Measurements from ENCODE around the gene PDE4D.

Gene PDE4D

DNA sequence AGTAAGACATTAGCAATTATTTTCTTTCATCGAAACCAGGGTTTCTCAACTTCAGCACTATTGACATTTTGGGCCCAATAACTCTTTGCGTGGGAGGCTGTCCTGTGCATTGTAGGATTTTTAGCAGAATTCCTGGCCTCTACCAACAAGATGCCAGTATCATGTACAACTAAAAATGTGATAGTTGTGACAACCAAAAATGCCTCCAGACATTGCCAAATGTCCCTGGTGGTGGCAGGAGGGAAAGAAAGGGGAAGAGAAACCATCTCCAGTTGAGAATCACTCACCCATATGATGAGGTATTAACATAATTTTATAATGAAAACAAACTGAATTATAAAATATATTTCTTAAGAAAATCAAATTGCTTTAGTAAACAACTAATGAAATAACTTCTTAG, 904.6 kb downstream of the PDE4D start:
- ATAC-seq: no peak
- TF ChIP-seq ESRRG (CRISPR knock-in tag; IDR thresholded peaks at IDR 0.05) (no peak), ZNF8 (CRISPR knock-in tag; IDR thresholded peaks at IDR 0.05) (no peak), ZFP30 (CRISPR knock-in tag; IDR thresholded peaks at IDR 0.05) (no peak), PPARA (CRISPR knock-in tag; IDR thresholded peaks at IDR 0.05; ENCODE audit: borderline replicate concordance) (no peak), GLIS3 (CRISPR knock-in tag; IDR thresholded peaks at IDR 0.05) (no peak), CSDC2 (CRISPR knock-in tag; IDR thresholded peaks at IDR 0.05) (no peak), ZC3H10 (CRISPR knock-in tag; IDR thresholded peaks at IDR 0.05) (no peak), BACH2 (CRISPR knock-in tag; IDR thresholded peaks at IDR 0.05; ENCODE audit: borderline replicate concordance) (no peak), TCF4 (CRISPR knock-in tag; IDR thresholded peaks at IDR 0.05; ENCODE audit: borderline replicate concordance) (no peak), ISL1 (CRISPR knock-in tag; IDR thresholded peaks at IDR 0.05) (no peak), TOX (CRISPR knock-in tag; IDR thresholded peaks at IDR 0.05; ENCODE audit: borderline replicate concordance) (no peak), ZNF70 (CRISPR knock-in tag; IDR thresholded peaks at IDR 0.05) (no peak), RARB (CRISPR knock-in tag; IDR thresholded peaks at IDR 0.05) (no peak), ARNTL (CRISPR knock-in tag; IDR thresholded peaks at IDR 0.05; ENCODE audit: borderline replicate concordance, low read depth) (no peak), SNAI2 (CRISPR knock-in tag; IDR thresholded peaks at IDR 0.05) (no peak), OSR1 (CRISPR knock-in tag; IDR thresholded peaks at IDR 0.05) (no peak)
- TF ChIP-seq, protein P1, sequence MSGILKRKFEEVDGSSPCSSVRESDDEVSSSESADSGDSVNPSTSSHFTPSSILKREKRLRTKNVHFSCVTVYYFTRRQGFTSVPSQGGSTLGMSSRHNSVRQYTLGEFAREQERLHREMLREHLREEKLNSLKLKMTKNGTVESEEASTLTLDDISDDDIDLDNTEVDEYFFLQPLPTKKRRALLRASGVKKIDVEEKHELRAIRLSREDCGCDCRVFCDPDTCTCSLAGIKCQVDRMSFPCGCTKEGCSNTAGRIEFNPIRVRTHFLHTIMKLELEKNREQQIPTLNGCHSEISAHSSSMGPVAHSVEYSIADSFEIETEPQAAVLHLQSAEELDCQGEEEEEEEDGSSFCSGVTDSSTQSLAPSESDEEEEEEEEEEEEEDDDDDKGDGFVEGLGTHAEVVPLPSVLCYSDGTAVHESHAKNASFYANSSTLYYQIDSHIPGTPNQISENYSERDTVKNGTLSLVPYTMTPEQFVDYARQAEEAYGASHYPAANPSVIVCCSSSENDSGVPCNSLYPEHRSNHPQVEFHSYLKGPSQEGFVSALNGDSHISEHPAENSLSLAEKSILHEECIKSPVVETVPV (CRISPR knock-in tag; IDR thresholded peaks at IDR 0.05): no peak
- TF ChIP-seq, protein P2, sequence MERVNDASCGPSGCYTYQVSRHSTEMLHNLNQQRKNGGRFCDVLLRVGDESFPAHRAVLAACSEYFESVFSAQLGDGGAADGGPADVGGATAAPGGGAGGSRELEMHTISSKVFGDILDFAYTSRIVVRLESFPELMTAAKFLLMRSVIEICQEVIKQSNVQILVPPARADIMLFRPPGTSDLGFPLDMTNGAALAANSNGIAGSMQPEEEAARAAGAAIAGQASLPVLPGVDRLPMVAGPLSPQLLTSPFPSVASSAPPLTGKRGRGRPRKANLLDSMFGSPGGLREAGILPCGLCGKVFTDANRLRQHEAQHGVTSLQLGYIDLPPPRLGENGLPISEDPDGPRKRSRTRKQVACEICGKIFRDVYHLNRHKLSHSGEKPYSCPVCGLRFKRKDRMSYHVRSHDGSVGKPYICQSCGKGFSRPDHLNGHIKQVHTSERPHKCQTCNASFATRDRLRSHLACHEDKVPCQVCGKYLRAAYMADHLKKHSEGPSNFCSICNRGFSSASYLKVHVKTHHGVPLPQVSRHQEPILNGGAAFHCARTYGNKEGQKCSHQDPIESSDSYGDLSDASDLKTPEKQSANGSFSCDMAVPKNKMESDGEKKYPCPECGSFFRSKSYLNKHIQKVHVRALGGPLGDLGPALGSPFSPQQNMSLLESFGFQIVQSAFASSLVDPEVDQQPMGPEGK (CRISPR knock-in tag; IDR thresholded peaks at IDR 0.05; ENCODE audit: borderline replicate concordance): no peak
- TF ChIP-seq, protein P3, sequence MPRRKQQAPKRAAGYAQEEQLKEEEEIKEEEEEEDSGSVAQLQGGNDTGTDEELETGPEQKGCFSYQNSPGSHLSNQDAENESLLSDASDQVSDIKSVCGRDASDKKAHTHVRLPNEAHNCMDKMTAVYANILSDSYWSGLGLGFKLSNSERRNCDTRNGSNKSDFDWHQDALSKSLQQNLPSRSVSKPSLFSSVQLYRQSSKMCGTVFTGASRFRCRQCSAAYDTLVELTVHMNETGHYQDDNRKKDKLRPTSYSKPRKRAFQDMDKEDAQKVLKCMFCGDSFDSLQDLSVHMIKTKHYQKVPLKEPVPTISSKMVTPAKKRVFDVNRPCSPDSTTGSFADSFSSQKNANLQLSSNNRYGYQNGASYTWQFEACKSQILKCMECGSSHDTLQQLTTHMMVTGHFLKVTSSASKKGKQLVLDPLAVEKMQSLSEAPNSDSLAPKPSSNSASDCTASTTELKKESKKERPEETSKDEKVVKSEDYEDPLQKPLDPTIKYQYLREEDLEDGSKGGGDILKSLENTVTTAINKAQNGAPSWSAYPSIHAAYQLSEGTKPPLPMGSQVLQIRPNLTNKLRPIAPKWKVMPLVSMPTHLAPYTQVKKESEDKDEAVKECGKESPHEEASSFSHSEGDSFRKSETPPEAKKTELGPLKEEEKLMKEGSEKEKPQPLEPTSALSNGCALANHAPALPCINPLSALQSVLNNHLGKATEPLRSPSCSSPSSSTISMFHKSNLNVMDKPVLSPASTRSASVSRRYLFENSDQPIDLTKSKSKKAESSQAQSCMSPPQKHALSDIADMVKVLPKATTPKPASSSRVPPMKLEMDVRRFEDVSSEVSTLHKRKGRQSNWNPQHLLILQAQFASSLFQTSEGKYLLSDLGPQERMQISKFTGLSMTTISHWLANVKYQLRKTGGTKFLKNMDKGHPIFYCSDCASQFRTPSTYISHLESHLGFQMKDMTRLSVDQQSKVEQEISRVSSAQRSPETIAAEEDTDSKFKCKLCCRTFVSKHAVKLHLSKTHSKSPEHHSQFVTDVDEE (CRISPR knock-in tag; IDR thresholded peaks at IDR 0.05): no peak
- TF ChIP-seq, protein P4, sequence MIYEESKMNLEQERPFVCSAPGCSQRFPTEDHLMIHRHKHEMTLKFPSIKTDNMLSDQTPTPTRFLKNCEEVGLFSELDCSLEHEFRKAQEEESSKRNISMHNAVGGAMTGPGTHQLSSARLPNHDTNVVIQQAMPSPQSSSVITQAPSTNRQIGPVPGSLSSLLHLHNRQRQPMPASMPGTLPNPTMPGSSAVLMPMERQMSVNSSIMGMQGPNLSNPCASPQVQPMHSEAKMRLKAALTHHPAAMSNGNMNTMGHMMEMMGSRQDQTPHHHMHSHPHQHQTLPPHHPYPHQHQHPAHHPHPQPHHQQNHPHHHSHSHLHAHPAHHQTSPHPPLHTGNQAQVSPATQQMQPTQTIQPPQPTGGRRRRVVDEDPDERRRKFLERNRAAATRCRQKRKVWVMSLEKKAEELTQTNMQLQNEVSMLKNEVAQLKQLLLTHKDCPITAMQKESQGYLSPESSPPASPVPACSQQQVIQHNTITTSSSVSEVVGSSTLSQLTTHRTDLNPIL (CRISPR knock-in tag; IDR thresholded peaks at IDR 0.05; ENCODE audit: low read depth): no peak

DNA sequence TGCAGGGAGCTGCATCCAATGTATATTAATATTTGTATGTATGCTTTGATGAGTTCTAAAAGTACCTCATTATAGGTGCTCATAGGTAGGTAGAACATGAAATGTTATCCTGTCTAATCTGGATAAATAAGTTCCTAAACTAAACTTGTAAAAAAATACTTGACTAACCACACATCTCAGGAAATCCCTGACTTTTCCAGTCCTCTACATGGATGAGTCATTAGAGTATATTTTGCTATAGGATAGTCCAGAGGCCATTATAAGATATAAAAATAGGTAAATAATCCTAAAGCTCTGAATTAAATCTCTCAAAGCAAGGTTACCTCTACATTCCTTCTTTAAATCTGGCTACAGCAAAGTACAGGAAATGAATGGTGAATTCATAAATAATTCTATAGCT, 906.3 kb downstream of the PDE4D start:
- no peak for ATAC-seq
- no peak for TF ChIP-seq TCF4 (CRISPR knock-in tag; IDR thresholded peaks at IDR 0.05; ENCODE audit: borderline replicate concordance)
- no peak for TF ChIP-seq ZC3H10 (CRISPR knock-in tag; IDR thresholded peaks at IDR 0.05)
- no peak for TF ChIP-seq ISL1 (CRISPR knock-in tag; IDR thresholded peaks at IDR 0.05)
- no peak for TF ChIP-seq ZNF70 (CRISPR knock-in tag; IDR thresholded peaks at IDR 0.05)
- no peak for TF ChIP-seq ZNF565 (CRISPR knock-in tag; conservative IDR thresholded peaks at IDR 0.05; ENCODE audit: low read depth)
- TF ChIP-seq SNAI2 (CRISPR knock-in tag; IDR thresholded peaks at IDR 0.05): no peak
- no peak for TF ChIP-seq ARNTL (CRISPR knock-in tag; IDR thresholded peaks at IDR 0.05; ENCODE audit: borderline replicate concordance, low read depth)

DNA sequence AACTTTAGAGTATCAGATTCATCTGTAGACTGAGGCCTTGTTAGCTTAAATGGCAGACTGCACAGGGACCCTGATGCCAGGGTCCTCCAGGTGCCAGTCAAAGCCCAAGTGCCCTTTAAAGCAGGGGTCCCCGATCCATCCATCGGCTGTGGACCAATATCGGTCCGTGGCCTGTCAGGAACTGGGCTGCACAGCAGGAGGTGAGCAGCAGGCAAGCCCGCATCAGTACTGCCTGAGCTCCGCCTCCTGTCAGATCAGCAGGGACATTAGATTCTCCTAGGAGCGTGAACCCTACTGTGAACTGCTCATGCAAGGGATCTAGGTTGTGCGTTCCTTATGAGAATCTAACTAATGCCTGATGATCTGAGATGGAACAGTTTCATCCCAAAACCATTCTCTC, 907.2 kb downstream of the PDE4D start:
- no peak for TF ChIP-seq RARB (CRISPR knock-in tag; IDR thresholded peaks at IDR 0.05)
- no peak for TF ChIP-seq ZNF8 (CRISPR knock-in tag; IDR thresholded peaks at IDR 0.05)
- no peak for TF ChIP-seq ZFP3 (CRISPR knock-in tag; IDR thresholded peaks at IDR 0.05)
- TF ChIP-seq CSDC2 (CRISPR knock-in tag; IDR thresholded peaks at IDR 0.05): no peak
- TF ChIP-seq BACH2 (CRISPR knock-in tag; IDR thresholded peaks at IDR 0.05; ENCODE audit: borderline replicate concordance): no peak
- TF ChIP-seq TCF4 (CRISPR knock-in tag; IDR thresholded peaks at IDR 0.05; ENCODE audit: borderline replicate concordance): no peak
- TF ChIP-seq ARNTL (CRISPR knock-in tag; IDR thresholded peaks at IDR 0.05; ENCODE audit: borderline replicate concordance, low read depth): no peak
- no peak for TF ChIP-seq GLIS3 (CRISPR knock-in tag; IDR thresholded peaks at IDR 0.05)
- no peak for ATAC-seq

All from SK-N-SH treated with all-trans-retinoic acid at 6 μM for 48 hours (cell line).